ENCODE results near the gene CAMK2D.

DNA sequence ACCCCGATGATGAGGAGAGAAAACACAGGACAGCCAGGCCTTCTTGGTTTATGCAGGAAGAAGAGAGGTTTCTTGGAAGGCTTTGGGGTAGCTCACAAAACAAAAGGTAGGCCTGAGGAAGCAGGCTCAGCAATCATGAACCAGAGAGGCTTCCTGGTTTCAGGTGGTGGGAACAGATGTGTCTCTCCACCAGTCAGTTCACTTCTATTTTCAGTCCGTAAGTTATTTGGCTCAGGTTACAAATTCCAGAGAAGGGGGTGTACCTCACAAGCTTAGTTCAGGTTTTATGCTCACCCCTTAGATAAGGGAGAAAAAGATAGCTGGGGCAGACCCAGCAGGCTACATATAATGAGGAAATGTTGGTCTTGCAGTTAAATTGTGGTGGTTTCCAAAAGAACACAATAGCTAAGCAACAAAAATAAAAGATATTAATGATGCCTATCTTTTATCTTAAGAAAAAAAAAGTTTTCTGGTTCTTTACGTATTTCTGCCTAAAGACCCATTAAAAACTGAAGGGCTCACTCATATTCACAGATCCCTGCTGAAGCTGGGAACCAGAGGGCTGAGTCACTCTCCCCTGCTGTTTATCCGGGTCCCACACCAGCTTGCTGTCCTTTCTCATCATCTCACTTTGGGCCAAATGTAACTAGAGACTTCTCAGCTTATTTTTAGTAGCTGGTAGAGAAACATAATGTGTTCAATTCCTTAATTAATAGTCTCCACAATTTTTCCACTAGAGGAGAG, 177.0 kb downstream of the CAMK2D start:
- TF ChIP-seq, protein P1, sequence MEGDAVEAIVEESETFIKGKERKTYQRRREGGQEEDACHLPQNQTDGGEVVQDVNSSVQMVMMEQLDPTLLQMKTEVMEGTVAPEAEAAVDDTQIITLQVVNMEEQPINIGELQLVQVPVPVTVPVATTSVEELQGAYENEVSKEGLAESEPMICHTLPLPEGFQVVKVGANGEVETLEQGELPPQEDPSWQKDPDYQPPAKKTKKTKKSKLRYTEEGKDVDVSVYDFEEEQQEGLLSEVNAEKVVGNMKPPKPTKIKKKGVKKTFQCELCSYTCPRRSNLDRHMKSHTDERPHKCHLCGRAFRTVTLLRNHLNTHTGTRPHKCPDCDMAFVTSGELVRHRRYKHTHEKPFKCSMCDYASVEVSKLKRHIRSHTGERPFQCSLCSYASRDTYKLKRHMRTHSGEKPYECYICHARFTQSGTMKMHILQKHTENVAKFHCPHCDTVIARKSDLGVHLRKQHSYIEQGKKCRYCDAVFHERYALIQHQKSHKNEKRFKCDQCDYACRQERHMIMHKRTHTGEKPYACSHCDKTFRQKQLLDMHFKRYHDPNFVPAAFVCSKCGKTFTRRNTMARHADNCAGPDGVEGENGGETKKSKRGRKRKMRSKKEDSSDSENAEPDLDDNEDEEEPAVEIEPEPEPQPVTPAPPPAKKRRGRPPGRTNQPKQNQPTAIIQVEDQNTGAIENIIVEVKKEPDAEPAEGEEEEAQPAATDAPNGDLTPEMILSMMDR (IDR thresholded peaks at IDR 0.05; ENCODE audit: borderline replicate concordance, extremely low read depth, low read length, poor library complexity, severe bottlenecking), result no peak
- no peak for TF ChIP-seq EZH2 (IDR thresholded peaks at IDR 0.05; ENCODE audit: borderline replicate concordance, low read depth, low read length, severe bottlenecking)

Data from DND-41 (cell line).